GM18951 (cell line): ENCODE measurements around the gene NRIP2.
A peak's percentile ranks its signal among the peaks of the same experiment; 100 is the strongest.

Experiments used
- POLR2A ChIP-seq: IDR thresholded peaks from 4 replicates; pipeline ENCODE4 v1.6.1; 2011; ENCODE audit warnings: mild to moderate bottlenecking; ENCODE audit not compliant: insufficient read length, insufficient read depth; ENCODE audit errors: extremely low read depth
- in situ Hi-C: fragments of 300-500 bp; cut with MboI; formaldehyde crosslinking; loops from one replicate; pipeline ENCODE4 v1.12.0; 2022; ENCODE audit warnings: low sequenced_read_pairs, mixed read lengths, inconsistent platforms; ENCODE audit not compliant: unreplicated experiment

Gene NRIP2

GRCh38 chr12:2834581-2835491 is at the start of gene NRIP2:
Gene NRIP2, minus strand, starts transcription at chr12:2835035. Its CDS starts 52 bp downstream, at chr12:2834983.
- TF ChIP-seq POLR2A, result no peak
- in situ Hi-C loops, result no loop called here

- in situ Hi-C loops, result no loop called here
- TF ChIP-seq POLR2A, result no peak
Observed at GRCh38 chr12:2879853-2880252, 45.0 kb upstream of the NRIP2 start.

GRCh38 chr12:2877953-2878732 is 43.3 kb upstream of the NRIP2 start:
- in situ Hi-C loops, result no loop called here
- TF ChIP-seq POLR2A, result no peak

GRCh38 chr12:2877047-2877952 is 42.5 kb upstream of the NRIP2 start, which contains the start of the genes FOXM1 and RHNO1:
Gene FOXM1, minus strand, starts transcription at chr12:2877174. Its CDS starts 2,696 bp downstream, at chr12:2874478.
Gene RHNO1, plus strand, starts transcription at chr12:2877223. Its CDS starts 8,144 bp downstream, at chr12:2885367.
- in situ Hi-C loops, result no loop called here

GRCh38 chr12:2876431-2877046 is 41.7 kb upstream of the NRIP2 start:
- TF ChIP-seq POLR2A, result no peak
- in situ Hi-C loops, result no loop called here

More at GRCh38 chr12:2877047-2877952, 42.5 kb upstream of the NRIP2 start, which contains the start of the genes FOXM1 and RHNO1:
- peak; percentile 83 for TF ChIP-seq POLR2A

- in situ Hi-C loops, result loop anchor here (25.0 kb wide), 1 partner anchor 168 kb away; no protein-coding TSS in a partner anchor
Observed at GRCh38 chr12:2868986-2869632, 34.3 kb upstream of the NRIP2 start.

GRCh38 chr12:2864198-2864597 is 29.4 kb upstream of the NRIP2 start:
- in situ Hi-C loops, result loop anchor here (25.0 kb wide), 1 partner anchor 173 kb away; no protein-coding TSS in a partner anchor
- TF ChIP-seq POLR2A, result no peak

- in situ Hi-C loops, result loop anchor here (25.0 kb wide), 1 partner anchor 174 kb away; no protein-coding TSS in a partner anchor
Observed at GRCh38 chr12:2863402-2863801, 28.6 kb upstream of the NRIP2 start.

GRCh38 chr12:2862876-2863275 is 28.0 kb upstream of the NRIP2 start:
- in situ Hi-C loops, result loop anchor here (25.0 kb wide), 1 partner anchor 174 kb away; no protein-coding TSS in a partner anchor
- no peak for TF ChIP-seq POLR2A

- no peak for TF ChIP-seq POLR2A
- in situ Hi-C loops, result loop anchor here (25.0 kb wide), 1 partner anchor 177 kb away; no protein-coding TSS in a partner anchor
Observed at GRCh38 chr12:2860170-2860569, 25.3 kb upstream of the NRIP2 start.

- no peak for TF ChIP-seq POLR2A
Observed at GRCh38 chr12:2858944-2859421, 24.1 kb upstream of the NRIP2 start.

More at GRCh38 chr12:2858944-2859421, 24.1 kb upstream of the NRIP2 start:
- in situ Hi-C loops, result loop anchor here (25.0 kb wide), 1 partner anchor 178 kb away; no protein-coding TSS in a partner anchor
